ENCODE data around the gene LRMDA. TPM values are rescaled to one million over a fixed set of nuclear protein-coding genes. Genes with fewer than 3 reads are reported as not detected.

LRMDA gene
- total RNA-seq, 1 donor from 2014 or later, result 7.3 TPM

- Histone ChIP-seq H3K27ac (ENCODE audit: low read depth, low read length) (no peak overlapping the region), H3K36me3 (ENCODE audit: control insufficient read depth in 3 of 3, insufficient read depth in 3 of 3, low read length in 3 of 3) (no peaks in the 10 kb centered on the region), H3K4me1 (ENCODE audit: control insufficient read depth in 3 of 3, insufficient read depth in 3 of 3, low read length in 3 of 3) (no peaks in the 10 kb centered on the region), H3K9ac (ENCODE audit: low read depth in 1 of 3, low read length in 3 of 3) (no peak overlapping the region), H3K9me3 (ENCODE audit: control insufficient read depth in 3 of 3, low read length in 3 of 3) (no peaks in the 10 kb centered on the region), H3K27me3 (ENCODE audit: control insufficient read depth in 3 of 3, insufficient read depth in 3 of 3, low read length in 3 of 3) (no peaks in the 10 kb centered on the region), H3K4me3 (ENCODE audit: low read length in 3 of 3) (no peak overlapping the region)
These were observed 759.3 kb downstream of the LRMDA start for GRCh38 chr10:76190634-76191270.

DNA sequence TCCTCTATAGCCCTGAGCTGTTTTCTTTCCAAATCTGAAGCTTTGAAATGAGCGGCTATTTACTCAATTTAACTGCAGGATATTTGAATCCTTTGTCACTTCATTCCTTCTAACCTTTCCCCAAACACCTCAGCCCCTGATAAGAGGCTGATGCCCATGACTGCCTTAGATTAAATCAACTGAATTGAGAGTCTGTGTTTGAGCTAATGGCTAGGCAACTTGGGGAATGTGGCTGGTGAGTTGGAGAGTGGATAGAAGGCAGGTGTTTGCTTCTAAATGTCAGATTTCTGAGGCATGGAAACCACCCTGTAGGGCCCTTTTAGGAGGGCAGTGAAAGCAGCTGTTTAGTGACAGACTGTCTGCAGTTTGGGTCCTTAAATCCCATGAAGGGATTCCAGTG, 759.9 kb downstream of the LRMDA start:
- Histone ChIP-seq H3K27ac (ENCODE audit: low read depth, low read length) (no peak overlapping the region), H3K9ac (ENCODE audit: low read depth in 1 of 3, low read length in 3 of 3) (no peak overlapping the region), H3K9me3 (ENCODE audit: control insufficient read depth in 3 of 3, low read length in 3 of 3) (no peaks in the 10 kb centered on the region), H3K4me1 (ENCODE audit: control insufficient read depth in 3 of 3, insufficient read depth in 3 of 3, low read length in 3 of 3) (no peaks in the 10 kb centered on the region), H3K27me3 (ENCODE audit: control insufficient read depth in 3 of 3, insufficient read depth in 3 of 3, low read length in 3 of 3) (no peaks in the 10 kb centered on the region), H3K36me3 (ENCODE audit: control insufficient read depth in 3 of 3, insufficient read depth in 3 of 3, low read length in 3 of 3) (no peaks in the 10 kb centered on the region), H3K4me3 (ENCODE audit: low read length in 3 of 3) (no peak overlapping the region)

DNA sequence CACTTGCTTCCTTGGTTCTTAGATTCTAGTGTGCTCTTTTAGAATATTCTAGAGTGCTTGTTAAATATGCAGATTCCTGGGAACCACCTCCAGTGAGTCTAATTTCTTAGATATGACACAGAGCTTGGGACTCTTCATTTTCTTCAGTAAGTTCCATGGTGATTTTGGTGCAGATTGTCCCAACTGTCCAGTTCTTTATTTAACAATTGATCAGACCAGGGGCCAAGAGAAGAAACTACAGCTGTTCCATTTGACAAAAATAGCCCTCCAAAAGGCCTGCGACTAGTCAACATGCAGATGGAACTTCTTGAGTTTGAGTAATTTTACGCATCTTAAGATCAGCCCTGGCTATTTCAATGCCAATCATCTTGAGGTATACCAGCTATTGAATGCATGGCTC, 760.7 kb downstream of the LRMDA start:
- H3K27ac ChIP-seq (ENCODE audit: low read depth, low read length), result no peak overlapping the region
- H3K27me3 ChIP-seq (ENCODE audit: control insufficient read depth in 3 of 3, insufficient read depth in 3 of 3, low read length in 3 of 3), result no peaks in the 10 kb centered on the region
- no peak overlapping the region for H3K9ac ChIP-seq (ENCODE audit: low read depth in 1 of 3, low read length in 3 of 3)
- H3K4me1 ChIP-seq (ENCODE audit: control insufficient read depth in 3 of 3, insufficient read depth in 3 of 3, low read length in 3 of 3), result no peaks in the 10 kb centered on the region
- H3K9me3 ChIP-seq (ENCODE audit: control insufficient read depth in 3 of 3, low read length in 3 of 3), result no peaks in the 10 kb centered on the region
- H3K4me3 ChIP-seq (ENCODE audit: low read length in 3 of 3), result no peak overlapping the region
- H3K36me3 ChIP-seq (ENCODE audit: control insufficient read depth in 3 of 3, insufficient read depth in 3 of 3, low read length in 3 of 3), result no peaks in the 10 kb centered on the region

DNA sequence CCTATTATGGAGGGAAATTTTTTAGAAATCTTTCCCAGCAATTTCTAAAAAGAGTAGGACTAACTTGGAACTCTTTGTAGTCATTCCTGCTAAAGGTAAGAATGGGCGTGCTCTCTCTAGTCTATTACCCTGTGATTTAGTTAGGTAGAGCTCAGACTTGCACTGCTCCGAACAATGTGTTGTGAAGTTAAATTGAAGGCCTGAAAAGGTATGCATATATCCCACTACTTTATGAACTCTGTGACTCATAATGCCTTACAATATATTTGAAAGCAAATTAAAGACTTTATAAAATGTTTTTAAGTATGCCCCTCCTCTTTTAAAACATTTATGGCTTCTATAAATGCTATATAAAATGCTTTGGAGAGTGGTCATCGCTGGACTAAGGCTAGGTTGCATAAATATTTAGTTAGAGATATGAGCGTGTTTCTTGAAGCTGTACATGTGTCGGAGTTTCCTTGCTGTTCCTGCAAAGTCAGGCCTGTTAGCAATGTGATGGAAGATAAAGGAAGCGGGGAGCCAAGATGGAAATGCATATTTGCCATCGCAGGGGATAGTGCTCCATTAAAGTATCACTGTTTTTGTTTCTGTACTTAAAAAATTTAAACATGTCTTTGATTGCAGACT, 761.4 kb downstream of the LRMDA start:
- no peak overlapping the region for H3K9ac ChIP-seq (ENCODE audit: low read depth in 1 of 3, low read length in 3 of 3)
- H3K27me3 ChIP-seq (ENCODE audit: control insufficient read depth in 3 of 3, insufficient read depth in 3 of 3, low read length in 3 of 3), result no peaks in the 10 kb centered on the region
- no peaks in the 10 kb centered on the region for H3K36me3 ChIP-seq (ENCODE audit: control insufficient read depth in 3 of 3, insufficient read depth in 3 of 3, low read length in 3 of 3)
- H3K27ac ChIP-seq (ENCODE audit: low read depth, low read length), result no peak overlapping the region
- no peak overlapping the region for H3K4me3 ChIP-seq (ENCODE audit: low read length in 3 of 3)
- no peaks in the 10 kb centered on the region for H3K9me3 ChIP-seq (ENCODE audit: control insufficient read depth in 3 of 3, low read length in 3 of 3)
- H3K4me1 ChIP-seq (ENCODE audit: control insufficient read depth in 3 of 3, insufficient read depth in 3 of 3, low read length in 3 of 3), result no peaks in the 10 kb centered on the region

DNA sequence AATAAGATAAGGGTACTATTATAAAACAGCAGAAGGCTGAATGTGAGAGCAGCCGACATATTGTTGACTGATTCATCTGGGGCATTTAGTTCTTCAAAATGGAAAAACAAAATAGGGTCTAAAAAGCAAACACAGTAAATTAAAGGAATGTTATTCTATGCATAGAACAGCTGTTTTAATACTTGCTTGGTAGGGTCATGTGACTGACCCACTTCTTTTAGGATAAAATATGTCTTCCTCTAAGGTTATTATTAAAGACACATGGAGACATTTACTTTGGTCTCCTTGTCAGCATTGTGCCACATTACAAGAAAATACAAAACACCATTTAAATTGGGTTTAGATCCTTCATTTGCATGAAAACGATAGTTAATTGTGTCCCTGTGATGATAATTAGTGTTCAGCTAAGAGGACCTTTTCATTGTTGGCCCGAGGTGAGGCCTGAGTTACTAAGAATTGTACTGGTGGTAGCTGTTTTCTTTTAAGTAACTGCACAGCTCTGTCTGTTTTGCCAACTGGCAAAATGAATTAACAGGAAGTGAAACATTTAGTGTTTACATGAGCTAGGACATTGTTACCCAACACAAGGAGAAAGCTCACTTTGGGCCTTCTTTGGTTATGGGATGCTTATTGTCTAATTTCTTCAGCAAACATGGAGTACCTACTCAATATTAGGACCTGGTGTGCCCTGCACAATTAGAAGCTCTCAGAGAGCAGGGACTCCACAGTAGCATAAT, 764.4 kb downstream of the LRMDA start:
- H3K9me3 ChIP-seq (ENCODE audit: control insufficient read depth in 3 of 3, low read length in 3 of 3), result no peaks in the 10 kb centered on the region
- H3K27ac ChIP-seq (ENCODE audit: low read depth, low read length), result no peak overlapping the region
- no peaks in the 10 kb centered on the region for H3K36me3 ChIP-seq (ENCODE audit: control insufficient read depth in 3 of 3, insufficient read depth in 3 of 3, low read length in 3 of 3)
- H3K4me1 ChIP-seq (ENCODE audit: control insufficient read depth in 3 of 3, insufficient read depth in 3 of 3, low read length in 3 of 3), result no peaks in the 10 kb centered on the region
- H3K27me3 ChIP-seq (ENCODE audit: control insufficient read depth in 3 of 3, insufficient read depth in 3 of 3, low read length in 3 of 3), result no peaks in the 10 kb centered on the region
- H3K9ac ChIP-seq (ENCODE audit: low read depth in 1 of 3, low read length in 3 of 3), result no peak overlapping the region
- H3K4me3 ChIP-seq (ENCODE audit: low read length in 3 of 3), result no peak overlapping the region

DNA sequence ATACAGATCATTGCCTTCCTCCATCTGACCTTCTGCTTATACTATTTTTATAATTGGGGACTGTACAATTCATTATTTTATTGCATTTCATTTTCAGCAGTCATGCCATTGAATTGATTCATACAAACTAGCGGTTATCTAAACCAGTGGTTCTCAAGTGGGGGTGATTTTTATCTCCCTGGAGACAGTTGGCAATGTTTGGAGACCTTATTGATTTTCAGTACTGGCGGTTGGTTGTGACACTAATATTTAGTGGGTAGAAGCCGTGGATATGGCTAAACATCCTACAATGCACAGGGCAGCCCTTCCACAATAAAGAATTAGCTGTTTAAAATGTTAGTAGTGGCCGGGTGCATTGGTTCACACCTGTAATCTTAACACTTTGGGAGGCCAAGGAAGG, 765.9 kb downstream of the LRMDA start:
- H3K9me3 ChIP-seq (ENCODE audit: control insufficient read depth in 3 of 3, low read length in 3 of 3), result no peaks in the 10 kb centered on the region
- H3K4me1 ChIP-seq (ENCODE audit: control insufficient read depth in 3 of 3, insufficient read depth in 3 of 3, low read length in 3 of 3), result no peaks in the 10 kb centered on the region
- H3K4me3 ChIP-seq (ENCODE audit: low read length in 3 of 3), result no peak overlapping the region
- H3K27me3 ChIP-seq (ENCODE audit: control insufficient read depth in 3 of 3, insufficient read depth in 3 of 3, low read length in 3 of 3), result no peaks in the 10 kb centered on the region
- H3K27ac ChIP-seq (ENCODE audit: low read depth, low read length), result no peak overlapping the region
- no peaks in the 10 kb centered on the region for H3K36me3 ChIP-seq (ENCODE audit: control insufficient read depth in 3 of 3, insufficient read depth in 3 of 3, low read length in 3 of 3)
- H3K9ac ChIP-seq (ENCODE audit: low read depth in 1 of 3, low read length in 3 of 3), result no peak overlapping the region

- Histone ChIP-seq H3K27me3 (ENCODE audit: control insufficient read depth in 3 of 3, insufficient read depth in 3 of 3, low read length in 3 of 3) (peaks cover 0 to under 1% (median 0%) of the 10 kb centered on the region in 3 donors), H3K9ac (ENCODE audit: low read depth in 1 of 3, low read length in 3 of 3) (no peak overlapping the region), H3K4me1 (ENCODE audit: control insufficient read depth in 3 of 3, insufficient read depth in 3 of 3, low read length in 3 of 3) (no peaks in the 10 kb centered on the region), H3K4me3 (ENCODE audit: low read length in 3 of 3) (no peak overlapping the region), H3K27ac (ENCODE audit: low read depth, low read length) (no peak overlapping the region), H3K36me3 (ENCODE audit: control insufficient read depth in 3 of 3, insufficient read depth in 3 of 3, low read length in 3 of 3) (no peaks in the 10 kb centered on the region), H3K9me3 (ENCODE audit: control insufficient read depth in 3 of 3, low read length in 3 of 3) (no peaks in the 10 kb centered on the region)
These were observed 767.0 kb downstream of the LRMDA start for GRCh38 chr10:76198287-76199035.

DNA sequence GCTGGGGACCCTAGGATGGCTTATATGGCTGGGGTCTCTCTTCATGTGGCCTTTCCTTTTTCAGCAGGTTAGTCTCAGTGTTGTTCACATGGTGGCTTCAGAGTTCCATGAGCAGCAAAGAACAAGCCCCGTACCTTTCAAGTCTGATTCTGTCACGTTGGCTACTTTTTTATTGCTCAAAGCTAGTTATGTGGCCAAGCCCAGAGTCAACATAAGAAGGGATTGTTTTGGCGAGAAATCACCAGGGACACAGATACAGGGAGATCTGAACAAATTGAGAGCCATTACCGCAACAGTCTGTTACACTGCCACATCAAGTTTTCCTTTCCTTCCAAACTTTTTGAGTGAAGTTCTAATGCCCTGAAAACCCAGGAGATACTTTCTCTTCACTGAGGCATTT, 770.5 kb downstream of the LRMDA start:
- no peaks in the 10 kb centered on the region for H3K4me1 ChIP-seq (ENCODE audit: control insufficient read depth in 3 of 3, insufficient read depth in 3 of 3, low read length in 3 of 3)
- H3K36me3 ChIP-seq (ENCODE audit: control insufficient read depth in 3 of 3, insufficient read depth in 3 of 3, low read length in 3 of 3), result no peaks in the 10 kb centered on the region
- H3K4me3 ChIP-seq (ENCODE audit: low read length in 3 of 3), result no peak overlapping the region
- no peak overlapping the region for H3K9ac ChIP-seq (ENCODE audit: low read depth in 1 of 3, low read length in 3 of 3)
- no peaks in the 10 kb centered on the region for H3K9me3 ChIP-seq (ENCODE audit: control insufficient read depth in 3 of 3, low read length in 3 of 3)
- no peak overlapping the region for H3K27ac ChIP-seq (ENCODE audit: low read depth, low read length)
- H3K27me3 ChIP-seq (ENCODE audit: control insufficient read depth in 3 of 3, insufficient read depth in 3 of 3, low read length in 3 of 3), result peaks cover 0 to 10% (median 0%) of the 10 kb centered on the region in 3 donors

GRCh38 chr10:76202777-76203176, 771.4 kb downstream of the LRMDA start:
- no peak overlapping the region for H3K27ac ChIP-seq (ENCODE audit: low read depth, low read length)
- no peaks in the 10 kb centered on the region for H3K36me3 ChIP-seq (ENCODE audit: control insufficient read depth in 3 of 3, insufficient read depth in 3 of 3, low read length in 3 of 3)
- no peaks in the 10 kb centered on the region for H3K4me1 ChIP-seq (ENCODE audit: control insufficient read depth in 3 of 3, insufficient read depth in 3 of 3, low read length in 3 of 3)
- H3K9ac ChIP-seq (ENCODE audit: low read depth in 1 of 3, low read length in 3 of 3), result no peak overlapping the region
- H3K4me3 ChIP-seq (ENCODE audit: low read length in 3 of 3), result no peak overlapping the region
- peaks cover 0 to 10% (median 0%) of the 10 kb centered on the region in 3 donors for H3K27me3 ChIP-seq (ENCODE audit: control insufficient read depth in 3 of 3, insufficient read depth in 3 of 3, low read length in 3 of 3)
- H3K9me3 ChIP-seq (ENCODE audit: control insufficient read depth in 3 of 3, low read length in 3 of 3), result no peaks in the 10 kb centered on the region

- H3K4me1 ChIP-seq (ENCODE audit: control insufficient read depth in 3 of 3, insufficient read depth in 3 of 3, low read length in 3 of 3), result no peaks in the 10 kb centered on the region
- H3K27ac ChIP-seq (ENCODE audit: low read depth, low read length), result no peak overlapping the region
- H3K27me3 ChIP-seq (ENCODE audit: control insufficient read depth in 3 of 3, insufficient read depth in 3 of 3, low read length in 3 of 3), result peaks cover 0 to 10% (median 0%) of the 10 kb centered on the region in 3 donors
- H3K9ac ChIP-seq (ENCODE audit: low read depth in 1 of 3, low read length in 3 of 3), result no peak overlapping the region
- H3K36me3 ChIP-seq (ENCODE audit: control insufficient read depth in 3 of 3, insufficient read depth in 3 of 3, low read length in 3 of 3), result no peaks in the 10 kb centered on the region
- no peaks in the 10 kb centered on the region for H3K9me3 ChIP-seq (ENCODE audit: control insufficient read depth in 3 of 3, low read length in 3 of 3)
- H3K4me3 ChIP-seq (ENCODE audit: low read length in 3 of 3), result no peak overlapping the region
These were observed 773.9 kb downstream of the LRMDA start for GRCh38 chr10:76205361-76205760.
